PC-9 (cell line): ENCODE measurements around the gene BLM. TPM values are rescaled to one million over a fixed set of nuclear protein-coding genes. Genes with fewer than 3 reads are reported as not detected.
"Not testable (repeated sequence)": the region's sequence is repeated elsewhere in the genome, so short reads cannot be mapped to it uniquely, and the experiment has no call there.

ENCODE experiments used
- BruUV-seq: library from RNA; stranded (reverse); fragments of 400-500 nt; replicated peaks from 2 replicates; lab custom pipeline; 2021; lab: Mats Ljungman, UMichigan
- CTCF ChIA-PET: fragments of 300-600 bp; sonication (Branson Sonifier 250); formaldehyde crosslinking; loops from one replicate; lab custom pipeline; 2022; ENCODE audit warnings: antibody characterized with exemption; lab: Charles Lee
- POLR2A ChIA-PET: fragments of 300-600 bp; sonication (Branson Sonifier 250); formaldehyde crosslinking; loops from one replicate; lab custom pipeline; 2022; ENCODE audit warnings: antibody characterized with exemption; ENCODE audit not compliant: unreplicated experiment; lab: Charles Lee
- DNase-seq, 2 experiments: peaks; one replicate each; pipeline versions ENCODE4 v3.0.0 to v3.0.0-alpha.2; 2015 to 2022; ENCODE audit warnings: mixed read lengths in 1 of 2
- H2AFZ ChIP-seq: fragments of 200-600 bp; sonication (generic); 2 replicates; pipeline ENCODE4 v1.8.1; 2017; ENCODE audit warnings: antibody characterized with exemption
- H3F3A ChIP-seq: fragments of 200-600 bp; sonication (generic); 2 replicates; pipeline ENCODE4 v1.8.1; 2017; ENCODE audit warnings: antibody characterized with exemption, mild to moderate bottlenecking, low read depth; ENCODE audit not compliant: insufficient read depth
- H3K27ac ChIP-seq: fragments of 200-600 bp; sonication (generic); 2 replicates; pipeline ENCODE4 v1.6.1; 2016; ENCODE audit warnings: mixed run types
- H3K27me3 ChIP-seq: fragments of 200-600 bp; sonication (generic); 2 replicates; pipeline ENCODE4 v1.6.1; 2016; ENCODE audit warnings: low read depth, mixed run types; ENCODE audit not compliant: insufficient read depth
- H3K36me3 ChIP-seq: fragments of 200-600 bp; sonication (generic); 2 replicates; pipeline ENCODE4 v1.6.1; 2016; ENCODE audit warnings: low read depth, mixed run types
- H3K4me1 ChIP-seq: fragments of 200-600 bp; sonication (generic); replicated peaks from 2 replicates; pipeline ENCODE4 v1.6.1; 2016; ENCODE audit warnings: mixed run types; ENCODE audit not compliant: insufficient read depth
- H3K4me2 ChIP-seq: fragments of 200-600 bp; sonication (generic); 2 replicates; pipeline ENCODE4 v1.6.1; 2017; ENCODE audit warnings: mixed run types
- H3K4me3 ChIP-seq: fragments of 200-600 bp; sonication (generic); 2 replicates; pipeline ENCODE4 v1.6.1; 2016; ENCODE audit warnings: mixed run types
- H3K79me2 ChIP-seq: fragments of 200-600 bp; sonication (generic); 2 replicates; pipeline ENCODE4 v1.6.1; 2017; ENCODE audit warnings: low read depth, mixed run types
- H3K9me2 ChIP-seq: fragments of 200-600 bp; sonication (generic); 2 replicates; pipeline ENCODE4 v1.8.1; 2017; ENCODE audit warnings: mild to moderate bottlenecking; ENCODE audit not compliant: insufficient read depth
- H3K9me3 ChIP-seq: fragments of 200-600 bp; sonication (generic); 2 replicates; pipeline ENCODE4 v1.8.1; 2016; ENCODE audit warnings: low read depth; ENCODE audit not compliant: insufficient read depth
- H4K20me1 ChIP-seq: fragments of 200-600 bp; sonication (generic); 2 replicates; pipeline ENCODE4 v1.8.1; 2017; ENCODE audit not compliant: insufficient read depth
- CTCF ChIP-seq: fragments of 200-600 bp; sonication (generic); conservative IDR thresholded peaks from 2 replicates; pipeline ENCODE4 v1.6.1; 2017; ENCODE audit warnings: mixed run types, antibody characterized with exemption, mild to moderate bottlenecking, moderate library complexity
- EZH2 ChIP-seq: fragments of 200-600 bp; sonication (generic); IDR thresholded peaks from 2 replicates; pipeline ENCODE4 v1.8.0; 2017; ENCODE audit warnings: antibody characterized with exemption, low read depth
- intact Hi-C: fragments of 100-400 bp; cut with micrococcal nuclease; formaldehyde crosslinking; loops from one replicate; pipeline ENCODE4 v1.10.0; 2022; ENCODE audit not compliant: unreplicated experiment
- total RNA-seq: library from RNA; stranded (reverse); gene quantifications from 2 replicates; pipeline ENCODE4 v1.2.3, GENCODE V29; 2021

The BLM gene
- total RNA-seq, 1 experiment from 2014 or later, result 19.1 TPM

- no peaks in the 10 kb centered on the region for H3K4me1 ChIP-seq
- no peaks in the 10 kb centered on the region for H3K27me3 ChIP-seq
- no peak overlapping the region for H3K4me2 ChIP-seq
- ChIA-PET CTCF (no interaction called here), POLR2A (interaction anchor here (0.9 kb wide), 1 partner anchor 125 kb away, joined by 10 read pairs; no protein-coding TSS in a partner anchor)
- peaks cover 5% of the 10 kb centered on the region; the same call in 1 of the 2 replicates for H3F3A ChIP-seq
- H3K4me3 ChIP-seq, result no peak overlapping the region
- no peaks in the 10 kb centered on the region for H3K36me3 ChIP-seq
- no peaks in the 10 kb centered on the region for H4K20me1 ChIP-seq
- TF ChIP-seq CTCF (no peak), EZH2 (no peak)
- intact Hi-C loops, result no loop called here
- no peak overlapping the region for H2AFZ ChIP-seq
- no peaks in the 10 kb centered on the region for H3K79me2 ChIP-seq
- H3K9me2 ChIP-seq, result no peaks in the 10 kb centered on the region
- no peak overlapping the region for H3K27ac ChIP-seq
- BruUV-seq, result no TSS peak
- H3K9me3 ChIP-seq, result no peaks in the 10 kb centered on the region
- DNase-seq, result no peak
These were observed 30.5 kb upstream of the BLM start for GRCh38 chr15:90686435-90687218.

GRCh38 chr15:90689326-90689961, 27.7 kb upstream of the BLM start:
- H3K4me1 ChIP-seq, POLR2A ChIA-PET, H3K27me3 ChIP-seq, H3K36me3 ChIP-seq, H3K9me2 ChIP-seq, H3F3A ChIP-seq, H3K4me3 ChIP-seq, H3K27ac ChIP-seq, H3K4me2 ChIP-seq, intact Hi-C loops, DNase-seq, BruUV-seq, H4K20me1 ChIP-seq, H3K9me3 ChIP-seq, H2AFZ ChIP-seq, H3K79me2 ChIP-seq: not testable (repeated sequence)
- CTCF ChIA-PET, result interaction anchor here (0.6 kb wide), 1 partner anchor 38 kb away, joined by 5 read pairs; no protein-coding TSS in a partner anchor

- Histone ChIP-seq H3K9me2 (no peaks in the 10 kb centered on the region), H3K4me1 (no peaks in the 10 kb centered on the region), H4K20me1 (no peaks in the 10 kb centered on the region), H3K27me3 (no peaks in the 10 kb centered on the region), H2AFZ (no peak overlapping the region), H3K4me2 (no peak overlapping the region), H3F3A (no peaks in the 10 kb centered on the region), H3K9me3 (no peaks in the 10 kb centered on the region), H3K27ac (no peak overlapping the region), H3K36me3 (no peaks in the 10 kb centered on the region), H3K79me2 (no peaks in the 10 kb centered on the region), H3K4me3 (no peak overlapping the region)
- ChIA-PET CTCF (no interaction called here), POLR2A (no interaction called here)
- DNase-seq, result no peak
- no peak for TF ChIP-seq EZH2
- TF ChIP-seq CTCF, result no peak
- intact Hi-C loops, result loop anchor here (10.0 kb wide), 1 partner anchor 186 kb away; no protein-coding TSS in a partner anchor
- BruUV-seq, result no TSS peak
These were observed 26.6 kb upstream of the BLM start for GRCh38 chr15:90690585-90690984.
